Measurements from ENCODE around the gene PKHD1. TPM values are rescaled to one million over a fixed set of nuclear protein-coding genes. Genes with fewer than 3 reads are reported as not detected.

PKHD1 gene
- total RNA-seq, 1 donor from 2014 or later, result 0.02 TPM

DNA sequence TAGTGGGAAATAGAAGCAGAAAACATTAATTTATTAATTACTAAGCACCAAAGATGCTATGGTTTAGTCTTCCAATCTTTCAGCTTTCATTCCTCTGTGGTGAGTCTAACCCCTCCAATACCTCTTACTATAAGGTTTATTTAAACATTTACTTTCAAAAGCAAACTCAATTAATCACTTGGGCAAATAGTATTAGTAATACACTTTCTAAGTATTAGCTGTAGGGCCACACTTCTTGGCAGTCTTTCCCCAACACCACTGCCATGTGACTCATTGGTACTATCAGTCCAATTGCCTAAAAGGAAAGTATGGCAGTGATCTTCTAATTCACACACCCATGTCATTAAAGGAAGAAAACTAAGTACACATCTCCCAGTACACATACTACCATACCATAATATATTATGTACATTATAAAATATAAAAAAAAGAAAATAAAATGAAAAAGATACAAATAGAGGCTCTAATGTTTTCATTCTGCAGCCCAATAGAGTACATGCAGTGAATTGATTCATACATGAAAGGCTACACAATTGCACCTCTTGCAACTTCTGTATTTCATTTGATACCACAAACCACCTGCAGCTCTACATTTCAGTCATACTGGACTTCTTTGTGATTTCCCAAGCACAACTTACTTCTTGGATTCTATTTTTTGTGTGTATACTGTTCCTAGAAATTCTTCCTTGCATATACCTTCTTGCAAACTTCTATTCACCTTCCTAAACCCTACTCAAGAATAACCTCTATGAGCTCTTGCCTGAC lies 218.6 kb downstream of the PKHD1 start:
- DNase-seq (ENCODE audit: low spot score in 2 of 2, unreplicated experiment in 2 of 2), result no peak
- Mint-ChIP-seq H3K9me3 (no peaks in the 10 kb centered on the region), H3K27me3 (ENCODE audit: low read depth) (peaks cover 29% of the 10 kb centered on the region), H3K4me3 (no peak overlapping the region), H3K36me3 (no peaks in the 10 kb centered on the region), H3K27ac (no peak overlapping the region), H3K4me1 (no peaks in the 10 kb centered on the region)
- TF ChIP-seq, protein P1, sequence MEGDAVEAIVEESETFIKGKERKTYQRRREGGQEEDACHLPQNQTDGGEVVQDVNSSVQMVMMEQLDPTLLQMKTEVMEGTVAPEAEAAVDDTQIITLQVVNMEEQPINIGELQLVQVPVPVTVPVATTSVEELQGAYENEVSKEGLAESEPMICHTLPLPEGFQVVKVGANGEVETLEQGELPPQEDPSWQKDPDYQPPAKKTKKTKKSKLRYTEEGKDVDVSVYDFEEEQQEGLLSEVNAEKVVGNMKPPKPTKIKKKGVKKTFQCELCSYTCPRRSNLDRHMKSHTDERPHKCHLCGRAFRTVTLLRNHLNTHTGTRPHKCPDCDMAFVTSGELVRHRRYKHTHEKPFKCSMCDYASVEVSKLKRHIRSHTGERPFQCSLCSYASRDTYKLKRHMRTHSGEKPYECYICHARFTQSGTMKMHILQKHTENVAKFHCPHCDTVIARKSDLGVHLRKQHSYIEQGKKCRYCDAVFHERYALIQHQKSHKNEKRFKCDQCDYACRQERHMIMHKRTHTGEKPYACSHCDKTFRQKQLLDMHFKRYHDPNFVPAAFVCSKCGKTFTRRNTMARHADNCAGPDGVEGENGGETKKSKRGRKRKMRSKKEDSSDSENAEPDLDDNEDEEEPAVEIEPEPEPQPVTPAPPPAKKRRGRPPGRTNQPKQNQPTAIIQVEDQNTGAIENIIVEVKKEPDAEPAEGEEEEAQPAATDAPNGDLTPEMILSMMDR (IDR thresholded peaks at IDR 0.05; ENCODE audit: unreplicated experiment), result no peak

DNA sequence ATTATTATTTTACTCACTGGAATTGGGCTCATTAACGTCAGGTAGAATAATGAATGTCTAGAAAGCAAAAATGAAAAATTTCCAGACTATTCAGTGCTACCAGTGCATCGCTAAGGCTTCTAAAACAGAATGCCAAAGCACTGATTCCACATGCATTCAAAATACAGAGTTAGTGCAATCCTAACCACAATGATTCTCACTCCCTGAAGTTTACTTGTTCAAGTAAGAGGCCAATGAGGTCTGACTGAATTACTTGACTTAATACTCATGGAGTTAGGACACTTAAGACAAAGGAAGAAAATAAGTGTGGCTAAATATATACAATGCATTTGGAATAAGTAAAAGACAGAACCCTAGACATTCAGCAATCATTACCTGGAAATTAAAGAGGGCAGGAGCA lies 220.5 kb downstream of the PKHD1 start:
- TF ChIP-seq, protein P1 (IDR thresholded peaks at IDR 0.05; ENCODE audit: unreplicated experiment), result no peak
- no peak overlapping the region for H3K27ac Mint-ChIP-seq
- H3K4me3 Mint-ChIP-seq, result no peak overlapping the region
- H3K36me3 Mint-ChIP-seq, result no peaks in the 10 kb centered on the region
- no peaks in the 10 kb centered on the region for H3K9me3 Mint-ChIP-seq
- DNase-seq (ENCODE audit: low spot score in 2 of 2, unreplicated experiment in 2 of 2), result no peak
- H3K4me1 Mint-ChIP-seq, result no peaks in the 10 kb centered on the region
- H3K27me3 Mint-ChIP-seq (ENCODE audit: low read depth), result peaks cover 33% of the 10 kb centered on the region

DNA sequence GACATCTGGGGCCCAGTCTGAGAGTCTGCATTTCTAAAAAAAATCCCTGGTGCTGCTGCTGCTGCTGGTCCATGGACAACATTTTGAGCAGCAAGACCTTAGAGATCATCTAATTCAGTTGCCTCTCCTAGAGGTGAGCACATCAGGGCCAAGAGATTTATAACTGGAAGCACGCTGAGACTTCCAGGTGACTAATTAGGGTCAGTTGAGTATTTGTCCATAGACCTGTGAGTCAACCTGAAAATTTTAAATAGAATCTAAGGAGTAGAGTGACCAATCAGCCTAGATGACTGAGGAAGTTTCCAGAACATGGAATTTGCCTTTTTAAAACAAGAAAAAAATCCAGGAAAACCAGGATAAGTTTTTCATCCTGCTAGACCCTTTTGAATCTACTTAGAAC lies 221.4 kb downstream of the PKHD1 start:
- DNase-seq (ENCODE audit: low spot score in 2 of 2, unreplicated experiment in 2 of 2), result no peak
- H3K27ac Mint-ChIP-seq, result no peak overlapping the region
- TF ChIP-seq, protein P1 (IDR thresholded peaks at IDR 0.05; ENCODE audit: unreplicated experiment), result no peak
- no peaks in the 10 kb centered on the region for H3K9me3 Mint-ChIP-seq
- H3K4me3 Mint-ChIP-seq, result no peak overlapping the region
- no peaks in the 10 kb centered on the region for H3K36me3 Mint-ChIP-seq
- H3K4me1 Mint-ChIP-seq, result no peaks in the 10 kb centered on the region
- H3K27me3 Mint-ChIP-seq (ENCODE audit: low read depth), result peaks cover 36% of the 10 kb centered on the region

DNA sequence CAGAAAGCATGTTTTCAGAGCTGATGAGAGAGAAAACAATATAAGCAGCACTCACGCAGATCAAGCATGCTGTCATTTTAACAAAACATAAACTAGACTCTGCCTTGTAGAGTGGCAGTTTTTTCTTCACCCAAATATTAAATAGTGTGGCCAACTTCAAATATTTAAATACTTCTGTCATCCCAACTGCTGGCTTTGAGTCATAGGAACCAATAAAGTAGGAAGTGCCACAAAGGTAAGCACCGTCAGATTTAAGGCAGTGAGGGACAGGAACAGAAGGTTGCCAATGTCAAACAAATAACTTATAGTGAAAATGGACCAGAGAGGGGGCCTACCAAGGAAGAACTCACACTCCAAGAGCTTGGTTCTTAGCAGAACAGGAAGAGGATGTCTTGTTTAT lies 222.2 kb downstream of the PKHD1 start:
- no peak overlapping the region for H3K4me3 Mint-ChIP-seq
- no peaks in the 10 kb centered on the region for H3K4me1 Mint-ChIP-seq
- no peaks in the 10 kb centered on the region for H3K36me3 Mint-ChIP-seq
- H3K27ac Mint-ChIP-seq, result no peak overlapping the region
- no peak for DNase-seq (ENCODE audit: low spot score in 2 of 2, unreplicated experiment in 2 of 2)
- peaks cover 32% of the 10 kb centered on the region for H3K27me3 Mint-ChIP-seq (ENCODE audit: low read depth)
- no peaks in the 10 kb centered on the region for H3K9me3 Mint-ChIP-seq
- TF ChIP-seq, protein P1 (IDR thresholded peaks at IDR 0.05; ENCODE audit: unreplicated experiment), result no peak

DNA sequence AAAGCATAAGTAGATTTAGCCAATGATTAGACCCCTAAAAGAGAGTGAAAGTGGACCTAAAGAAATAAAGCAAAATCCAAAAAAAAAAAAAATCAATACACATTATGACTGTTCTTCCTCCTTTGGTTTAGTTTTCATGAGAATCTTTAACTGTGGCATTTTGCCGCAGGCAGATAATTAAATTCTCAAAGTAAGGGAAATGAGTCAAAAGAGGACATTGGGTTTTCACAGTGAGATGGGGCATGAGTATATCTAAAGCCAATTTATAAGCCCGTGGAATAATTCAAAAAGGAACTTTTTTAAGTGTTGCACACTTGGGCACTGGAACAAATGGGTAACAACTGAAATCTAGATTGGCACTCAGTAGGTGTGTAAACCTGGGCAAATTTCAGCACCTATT lies 230.3 kb downstream of the PKHD1 start:
- no peak for DNase-seq (ENCODE audit: low spot score in 2 of 2, unreplicated experiment in 2 of 2)
- H3K4me3 Mint-ChIP-seq, result no peak overlapping the region
- H3K9me3 Mint-ChIP-seq, result peaks cover 19% of the 10 kb centered on the region
- H3K4me1 Mint-ChIP-seq, result no peaks in the 10 kb centered on the region
- H3K27ac Mint-ChIP-seq, result no peak overlapping the region
- TF ChIP-seq, protein P1 (IDR thresholded peaks at IDR 0.05; ENCODE audit: unreplicated experiment), result no peak
- no peaks in the 10 kb centered on the region for H3K36me3 Mint-ChIP-seq
- peaks cover 5% of the 10 kb centered on the region for H3K27me3 Mint-ChIP-seq (ENCODE audit: low read depth)
